ENCODE data around the gene CAVIN3.
"Not testable (repeated sequence)": the region's sequence is repeated elsewhere in the genome, so short reads cannot be mapped to it uniquely, and the experiment has no call there.

The CAVIN3 gene

DNA sequence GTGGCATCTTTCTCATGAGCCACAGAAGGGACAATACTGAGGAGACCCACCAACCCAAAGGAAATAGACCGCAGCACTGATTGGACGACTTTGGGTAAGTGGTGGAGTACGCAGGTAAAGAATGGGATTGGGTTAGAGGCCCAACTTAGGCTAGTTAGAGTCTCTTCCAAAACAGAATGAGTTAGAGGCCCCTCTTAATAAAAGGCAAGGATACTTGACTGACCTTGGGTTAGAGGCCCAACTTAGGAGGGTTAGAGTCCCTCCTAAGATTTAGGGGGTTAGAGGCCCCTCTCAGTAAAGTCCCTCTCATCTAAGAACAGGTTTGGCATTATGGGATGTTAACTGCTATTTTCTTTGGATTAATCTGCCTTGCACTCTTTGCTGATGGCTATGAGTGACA lies 36.1 kb downstream of the CAVIN3 start:
- Histone ChIP-seq H3K79me2 (ENCODE audit: control insufficient read depth, low read length) (no peaks in the 10 kb centered on the region), H3F3A (ENCODE audit: control insufficient read depth, insufficient read depth) (no peaks in the 10 kb centered on the region), H4K20me1 (ENCODE audit: control insufficient read depth, insufficient read depth, low read depth, low read length) (no peaks in the 10 kb centered on the region), H3K4me1 (ENCODE audit: control insufficient read depth, low read length) (no peaks in the 10 kb centered on the region), H3K9me2 (replicated peaks; ENCODE audit: control insufficient read depth, low read length) (no peaks in the 10 kb centered on the region), H3K9me3 (ENCODE audit: control insufficient read depth, insufficient read depth, low read length) (no peaks in the 10 kb centered on the region), H3K36me3 (ENCODE audit: control insufficient read depth, low read length) (no peaks in the 10 kb centered on the region), H3K4me2 (ENCODE audit: low read length) (no peak overlapping the region), H3K27ac (ENCODE audit: low read depth, low read length) (no peak overlapping the region), H3K4me3 (ENCODE audit: low read length) (no peak overlapping the region), H3K27me3 (ENCODE audit: control insufficient read depth, low read length) (peaks cover 2% of the 10 kb centered on the region)
- TF ChIP-seq EZH2phosphoT487 (IDR thresholded peaks at IDR 0.05; ENCODE audit: borderline replicate concordance, low read length): no peak
- TF ChIP-seq, protein P1, sequence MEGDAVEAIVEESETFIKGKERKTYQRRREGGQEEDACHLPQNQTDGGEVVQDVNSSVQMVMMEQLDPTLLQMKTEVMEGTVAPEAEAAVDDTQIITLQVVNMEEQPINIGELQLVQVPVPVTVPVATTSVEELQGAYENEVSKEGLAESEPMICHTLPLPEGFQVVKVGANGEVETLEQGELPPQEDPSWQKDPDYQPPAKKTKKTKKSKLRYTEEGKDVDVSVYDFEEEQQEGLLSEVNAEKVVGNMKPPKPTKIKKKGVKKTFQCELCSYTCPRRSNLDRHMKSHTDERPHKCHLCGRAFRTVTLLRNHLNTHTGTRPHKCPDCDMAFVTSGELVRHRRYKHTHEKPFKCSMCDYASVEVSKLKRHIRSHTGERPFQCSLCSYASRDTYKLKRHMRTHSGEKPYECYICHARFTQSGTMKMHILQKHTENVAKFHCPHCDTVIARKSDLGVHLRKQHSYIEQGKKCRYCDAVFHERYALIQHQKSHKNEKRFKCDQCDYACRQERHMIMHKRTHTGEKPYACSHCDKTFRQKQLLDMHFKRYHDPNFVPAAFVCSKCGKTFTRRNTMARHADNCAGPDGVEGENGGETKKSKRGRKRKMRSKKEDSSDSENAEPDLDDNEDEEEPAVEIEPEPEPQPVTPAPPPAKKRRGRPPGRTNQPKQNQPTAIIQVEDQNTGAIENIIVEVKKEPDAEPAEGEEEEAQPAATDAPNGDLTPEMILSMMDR (IDR thresholded peaks at IDR 0.05; ENCODE audit: low read depth, low read length, poor library complexity, severe bottlenecking): no peak

DNA sequence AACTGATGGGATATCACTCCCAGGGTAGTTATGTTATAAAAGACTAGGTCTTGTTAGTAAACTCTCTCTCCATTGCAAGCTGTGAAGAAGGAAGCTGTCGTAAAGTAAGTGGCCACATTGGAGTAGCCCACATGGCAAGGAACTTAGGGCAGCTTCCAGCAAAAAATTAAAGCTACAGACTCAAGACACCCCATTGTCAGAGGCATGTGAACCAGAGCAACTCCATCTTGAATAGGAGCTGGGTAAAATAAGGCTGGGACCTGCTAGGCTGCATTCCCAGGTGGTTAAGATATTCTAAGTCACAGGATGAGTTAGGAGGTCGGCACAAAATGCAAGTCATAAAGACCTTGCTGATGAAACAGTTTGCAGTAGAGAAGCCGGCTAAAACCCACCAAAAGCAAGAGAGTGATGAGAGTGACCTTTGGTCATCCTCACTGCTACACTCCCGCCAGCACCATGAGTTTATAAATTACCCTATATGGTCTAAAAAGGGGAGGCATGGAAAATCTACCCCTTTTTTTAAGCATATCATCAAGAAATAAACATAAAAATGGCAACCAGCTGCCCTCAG lies 36.8 kb downstream of the CAVIN3 start:
- Histone ChIP-seq H3K4me3 (ENCODE audit: low read length) (no peak overlapping the region), H3K27me3 (ENCODE audit: control insufficient read depth, low read length) (peaks cover 2% of the 10 kb centered on the region)

DNA sequence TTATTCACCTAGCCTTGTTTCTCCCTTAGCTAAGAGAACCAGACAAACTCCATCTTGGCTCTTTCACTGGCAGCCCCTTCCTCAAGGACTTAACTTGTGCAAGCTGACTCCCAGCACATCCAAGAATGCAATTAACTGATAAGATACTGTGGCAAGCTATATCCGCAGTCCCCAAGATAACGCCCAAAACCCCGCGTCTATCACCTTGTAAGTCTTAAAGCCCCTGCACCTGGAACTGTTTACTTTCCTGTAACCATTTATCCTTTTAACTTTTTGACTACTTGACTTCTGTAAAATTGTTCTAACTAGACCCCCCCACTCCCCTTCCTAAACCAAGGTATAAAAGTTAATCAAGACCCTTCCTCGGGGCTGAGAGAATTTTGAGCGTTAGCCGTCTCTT lies 39.5 kb downstream of the CAVIN3 start:
- not testable (repeated sequence) for H3K27ac ChIP-seq (ENCODE audit: low read depth, low read length); H3K4me3 ChIP-seq (ENCODE audit: low read length); H3K27me3 ChIP-seq (ENCODE audit: control insufficient read depth, low read length); H3K4me1 ChIP-seq (ENCODE audit: control insufficient read depth, low read length); H3K79me2 ChIP-seq (ENCODE audit: control insufficient read depth, low read length); H3K4me2 ChIP-seq (ENCODE audit: low read length); H4K20me1 ChIP-seq (ENCODE audit: control insufficient read depth, insufficient read depth, low read depth, low read length); H3K9me3 ChIP-seq (ENCODE audit: control insufficient read depth, insufficient read depth, low read length); H3F3A ChIP-seq (ENCODE audit: control insufficient read depth, insufficient read depth); H3K9me2 ChIP-seq (replicated peaks; ENCODE audit: control insufficient read depth, low read length); H3K36me3 ChIP-seq (ENCODE audit: control insufficient read depth, low read length)

More for the DNA sequence above, 36.8 kb downstream of the CAVIN3 start:
- no peaks in the 10 kb centered on the region for H3K9me3 ChIP-seq (ENCODE audit: control insufficient read depth, insufficient read depth, low read length)
- no peaks in the 10 kb centered on the region for H3F3A ChIP-seq (ENCODE audit: control insufficient read depth, insufficient read depth)
- H3K79me2 ChIP-seq (ENCODE audit: control insufficient read depth, low read length): no peaks in the 10 kb centered on the region
- H3K4me2 ChIP-seq (ENCODE audit: low read length): no peak overlapping the region
- H4K20me1 ChIP-seq (ENCODE audit: control insufficient read depth, insufficient read depth, low read depth, low read length): no peaks in the 10 kb centered on the region
- H3K9me2 ChIP-seq (replicated peaks; ENCODE audit: control insufficient read depth, low read length): no peaks in the 10 kb centered on the region
- no peak overlapping the region for H3K27ac ChIP-seq (ENCODE audit: low read depth, low read length)
- no peaks in the 10 kb centered on the region for H3K4me1 ChIP-seq (ENCODE audit: control insufficient read depth, low read length)
- no peaks in the 10 kb centered on the region for H3K36me3 ChIP-seq (ENCODE audit: control insufficient read depth, low read length)
- TF ChIP-seq, protein P1 (IDR thresholded peaks at IDR 0.05; ENCODE audit: low read depth, low read length, poor library complexity, severe bottlenecking): no peak
- no peak for TF ChIP-seq EZH2phosphoT487 (IDR thresholded peaks at IDR 0.05; ENCODE audit: borderline replicate concordance, low read length)

DNA sequence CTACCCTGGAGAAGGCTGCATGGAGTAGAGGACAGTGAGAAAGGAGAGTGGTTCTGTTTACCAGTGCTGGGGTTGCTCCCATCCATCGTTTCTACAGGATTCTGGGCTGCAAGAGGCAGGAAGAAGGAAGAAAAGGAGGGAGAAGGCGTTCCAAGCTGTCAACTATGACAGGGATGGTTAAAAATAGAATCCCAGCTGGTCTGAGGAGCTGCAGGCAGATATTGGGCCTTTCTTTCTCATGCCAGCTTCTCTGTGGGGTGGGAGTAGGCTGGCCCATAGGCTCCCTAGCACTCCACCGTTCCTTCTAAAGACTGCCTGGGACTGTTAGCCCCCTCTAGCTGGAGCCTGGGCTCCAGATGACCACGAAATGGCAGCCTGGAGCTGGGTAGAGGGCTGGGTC lies 47.1 kb downstream of the CAVIN3 start:
- Histone ChIP-seq H3K4me2 (ENCODE audit: low read length) (no peak overlapping the region), H3K79me2 (ENCODE audit: control insufficient read depth, low read length) (no peaks in the 10 kb centered on the region)

More for the DNA sequence above, 47.1 kb downstream of the CAVIN3 start:
- Histone ChIP-seq H3K4me3 (ENCODE audit: low read length) (no peak overlapping the region), H3K36me3 (ENCODE audit: control insufficient read depth, low read length) (no peaks in the 10 kb centered on the region), H3K27me3 (ENCODE audit: control insufficient read depth, low read length) (peaks cover 7% of the 10 kb centered on the region), H3F3A (ENCODE audit: control insufficient read depth, insufficient read depth) (no peaks in the 10 kb centered on the region), H3K27ac (ENCODE audit: low read depth, low read length) (no peak overlapping the region), H4K20me1 (ENCODE audit: control insufficient read depth, insufficient read depth, low read depth, low read length) (no peaks in the 10 kb centered on the region), H3K9me3 (ENCODE audit: control insufficient read depth, insufficient read depth, low read length) (no peaks in the 10 kb centered on the region), H3K4me1 (ENCODE audit: control insufficient read depth, low read length) (no peaks in the 10 kb centered on the region), H3K9me2 (replicated peaks; ENCODE audit: control insufficient read depth, low read length) (no peaks in the 10 kb centered on the region)
- TF ChIP-seq EZH2phosphoT487 (IDR thresholded peaks at IDR 0.05; ENCODE audit: borderline replicate concordance, low read length): no peak
- TF ChIP-seq, protein P1 (IDR thresholded peaks at IDR 0.05; ENCODE audit: low read depth, low read length, poor library complexity, severe bottlenecking): no peak
